Measurements from ENCODE around the gene AP2A2.

Gene AP2A2

GRCh38 chr11:925496-926301 is at the start of gene AP2A2:
TSS of gene AP2A2 (plus strand) at chr11:925870. CDS start at chr11:926022, 152 bp downstream.
- peak; percentile 99 for DNase-seq (ENCODE audit: low spot score)

- no peak for DNase-seq (ENCODE audit: low spot score)
These were observed 49.1 kb upstream of the AP2A2 start for GRCh38 chr11:876545-876944.

GRCh38 chr11:877565-877964 is 48.1 kb upstream of the AP2A2 start:
- DNase-seq (ENCODE audit: low spot score), result no peak

- no peak for DNase-seq (ENCODE audit: low spot score)
These were observed 45.2 kb upstream of the AP2A2 start for GRCh38 chr11:880447-880846.

- DNase-seq (ENCODE audit: low spot score), result no peak
These were observed 43.1 kb upstream of the AP2A2 start for GRCh38 chr11:882596-882995.

GRCh38 chr11:883527-883926 is 42.1 kb upstream of the AP2A2 start:
- no peak for DNase-seq (ENCODE audit: low spot score)

- no peak for DNase-seq (ENCODE audit: low spot score)
These were observed 41.0 kb upstream of the AP2A2 start for GRCh38 chr11:884578-885070.

GRCh38 chr11:886568-886967 is 39.1 kb upstream of the AP2A2 start:
- DNase-seq (ENCODE audit: low spot score), result no peak

- DNase-seq (ENCODE audit: low spot score), result no peak
These were observed 38.1 kb upstream of the AP2A2 start for GRCh38 chr11:887589-887988.

- no peak for DNase-seq (ENCODE audit: low spot score)
These were observed 37.1 kb upstream of the AP2A2 start for GRCh38 chr11:888310-889212.

- DNase-seq (ENCODE audit: low spot score), result no peak
These were observed 36.4 kb upstream of the AP2A2 start for GRCh38 chr11:889257-889656.

GRCh38 chr11:889687-890475 is 35.8 kb upstream of the AP2A2 start:
- no peak for DNase-seq (ENCODE audit: low spot score)

GRCh38 chr11:890794-891540 is 34.7 kb upstream of the AP2A2 start:
- no peak for DNase-seq (ENCODE audit: low spot score)

GRCh38 chr11:893008-893654 is 32.5 kb upstream of the AP2A2 start:
- DNase-seq (ENCODE audit: low spot score), result no peak

GRCh38 chr11:894575-895201 is 31.0 kb upstream of the AP2A2 start:
- DNase-seq (ENCODE audit: low spot score), result no peak

GRCh38 chr11:895331-896110 is 30.1 kb upstream of the AP2A2 start:
- no peak for DNase-seq (ENCODE audit: low spot score)

GRCh38 chr11:897253-898142 is 28.2 kb upstream of the AP2A2 start:
- no peak for DNase-seq (ENCODE audit: low spot score)

GRCh38 chr11:898143-898511 is 27.5 kb upstream of the AP2A2 start:
- DNase-seq (ENCODE audit: low spot score), result peak; percentile 46
